Hepatocyte (in vitro differentiated cells): ENCODE data around the gene MPST. TPM values are rescaled to one million over a fixed set of nuclear protein-coding genes. Genes with fewer than 3 reads are reported as not detected.

Experiments
- DNase-seq: peaks from one replicate; pipeline ENCODE4 v3.0.0-alpha.2; 2016; ENCODE audit warnings: low spot score
- H2AFZ ChIP-seq: fragments of 200-600 bp; sonication (generic); 2 replicates; pipeline ENCODE4 v1.6.0; 2016; ENCODE audit warnings: antibody characterized with exemption, mild to moderate bottlenecking
- H3K27ac ChIP-seq: fragments of 200-600 bp; sonication (generic); 2 replicates; pipeline ENCODE4 v1.5.1; 2016; ENCODE audit warnings: mild to moderate bottlenecking
- H3K27me3 ChIP-seq: fragments of 200-600 bp; sonication (generic); 2 replicates; pipeline ENCODE4 v1.6.1; 2016
- H3K36me3 ChIP-seq: fragments of 200-600 bp; sonication (generic); replicated peaks from 2 replicates; pipeline ENCODE4 v1.5.1; 2016; ENCODE audit warnings: low read depth; ENCODE audit not compliant: insufficient read depth
- H3K4me1 ChIP-seq: fragments of 200-600 bp; sonication (generic); 2 replicates; pipeline ENCODE4 v1.5.1; 2016; ENCODE audit warnings: mild to moderate bottlenecking, moderate library complexity; ENCODE audit not compliant: insufficient read depth
- H3K4me2 ChIP-seq: fragments of 200-600 bp; sonication (generic); 2 replicates; pipeline ENCODE4 v1.6.0; 2016
- H3K4me3 ChIP-seq: fragments of 200-600 bp; sonication (generic); 2 replicates; pipeline ENCODE4 v1.5.1; 2016; ENCODE audit warnings: mild to moderate bottlenecking
- H3K79me2 ChIP-seq: fragments of 200-600 bp; sonication (generic); 2 replicates; pipeline ENCODE4 v1.6.0; 2017; ENCODE audit warnings: mild to moderate bottlenecking
- H3K9me2 ChIP-seq: fragments of 200-600 bp; sonication (generic); replicated peaks from 2 replicates; pipeline ENCODE4 v1.6.0; 2017; ENCODE audit warnings: mild to moderate bottlenecking; ENCODE audit not compliant: insufficient read depth
- H3K9me3 ChIP-seq: fragments of 200-600 bp; sonication (generic); 2 replicates; pipeline ENCODE4 v1.5.1; 2016; ENCODE audit warnings: low read depth, mild to moderate bottlenecking
- H4K20me1 ChIP-seq: fragments of 200-600 bp; sonication (generic); 2 replicates; pipeline ENCODE4 v1.6.0; 2016; ENCODE audit warnings: mild to moderate bottlenecking; ENCODE audit not compliant: insufficient read depth, poor library complexity, severe bottlenecking
- EZH2 ChIP-seq: fragments of 200-600 bp; sonication (generic); IDR thresholded peaks from 2 replicates; pipeline ENCODE4 v1.6.1; 2016; ENCODE audit warnings: antibody characterized with exemption, mild to moderate bottlenecking, borderline replicate concordance
- EZH2phosphoT487 ChIP-seq: fragments of 200-600 bp; sonication (generic); IDR thresholded peaks from one replicate; pipeline ENCODE4 v1.6.1; 2018; ENCODE audit warnings: antibody characterized with exemption, mild to moderate bottlenecking, low read depth, moderate library complexity; ENCODE audit not compliant: unreplicated experiment, severe bottlenecking
- WGBS: methylation state at CpG from one replicate; pipeline ENCODE4 v1.1.6; 2016; ENCODE audit warnings: low lambda C conversion rate; ENCODE audit errors: missing lambda C conversion rate; 5-methylcytosine and 5-hydroxymethylcytosine counted together
- polyA plus RNA-seq: library from polyadenylated mRNA; unstranded; fragments of >200 nt; fragmentation: Nextera tagmentation; extraction: Ambion mirVana; gene quantifications from 2 replicates; pipeline ENCODE4 v1.2.1, GENCODE V29; 2016
- total RNA-seq: library from RNA; depleted of rRNA; stranded (reverse); fragments of >200 nt; gene quantifications from 2 replicates; pipeline ENCODE4 v1.2.3, GENCODE V29; 2014
- TF ChIP-seq, protein P1 (sequence below): fragments of 200-600 bp; sonication (generic); IDR thresholded peaks from 2 replicates; pipeline ENCODE4 v1.5.1; 2016; ENCODE audit warnings: antibody characterized with exemption, mild to moderate bottlenecking; ENCODE audit not compliant: poor library complexity

MPST gene
- total and polyA plus RNA-seq, 2 experiments from 2014 or later = 136 to 193 TPM

DNA sequence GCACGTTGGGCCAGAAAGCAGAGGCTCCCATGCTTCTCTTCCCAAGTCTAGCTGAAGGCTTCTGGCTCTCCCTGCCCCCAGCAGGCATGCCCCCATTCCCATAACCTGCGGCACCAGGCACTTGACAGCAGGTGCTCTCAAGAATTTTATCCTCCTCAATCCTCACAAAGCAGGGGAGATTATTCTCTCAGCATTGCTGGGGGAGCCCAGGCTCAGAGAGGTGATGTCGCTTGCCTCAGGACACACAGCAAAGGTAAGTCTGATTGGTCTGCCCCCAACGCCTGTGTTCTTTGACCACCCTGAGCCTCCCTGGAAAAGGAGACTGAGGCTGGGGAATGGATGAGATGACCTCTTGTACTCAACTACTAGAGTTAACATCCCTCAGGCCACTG, 5.1 kb upstream of the MPST start:
- Histone ChIP-seq H3K79me2 (peaks cover 21% of the 10 kb centered on the region), H3K9me3 (no peaks in the 10 kb centered on the region), H3K36me3 (no peaks in the 10 kb centered on the region), H3K27ac (no peak overlapping the region), H3K27me3 (no peaks in the 10 kb centered on the region), H3K4me3 (no peak overlapping the region), H3K9me2 (no peaks in the 10 kb centered on the region), H3K4me1 (peaks cover 22% of the 10 kb centered on the region), H3K4me2 (peak overlapping the region; percentile 20), H4K20me1 (peaks cover 14% of the 10 kb centered on the region), H2AFZ (no peak overlapping the region)
- 87% methylated on average over 4 of the region's 4 CpGs for WGBS
- DNase-seq = no peak
- TF ChIP-seq, protein P1, sequence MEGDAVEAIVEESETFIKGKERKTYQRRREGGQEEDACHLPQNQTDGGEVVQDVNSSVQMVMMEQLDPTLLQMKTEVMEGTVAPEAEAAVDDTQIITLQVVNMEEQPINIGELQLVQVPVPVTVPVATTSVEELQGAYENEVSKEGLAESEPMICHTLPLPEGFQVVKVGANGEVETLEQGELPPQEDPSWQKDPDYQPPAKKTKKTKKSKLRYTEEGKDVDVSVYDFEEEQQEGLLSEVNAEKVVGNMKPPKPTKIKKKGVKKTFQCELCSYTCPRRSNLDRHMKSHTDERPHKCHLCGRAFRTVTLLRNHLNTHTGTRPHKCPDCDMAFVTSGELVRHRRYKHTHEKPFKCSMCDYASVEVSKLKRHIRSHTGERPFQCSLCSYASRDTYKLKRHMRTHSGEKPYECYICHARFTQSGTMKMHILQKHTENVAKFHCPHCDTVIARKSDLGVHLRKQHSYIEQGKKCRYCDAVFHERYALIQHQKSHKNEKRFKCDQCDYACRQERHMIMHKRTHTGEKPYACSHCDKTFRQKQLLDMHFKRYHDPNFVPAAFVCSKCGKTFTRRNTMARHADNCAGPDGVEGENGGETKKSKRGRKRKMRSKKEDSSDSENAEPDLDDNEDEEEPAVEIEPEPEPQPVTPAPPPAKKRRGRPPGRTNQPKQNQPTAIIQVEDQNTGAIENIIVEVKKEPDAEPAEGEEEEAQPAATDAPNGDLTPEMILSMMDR = no peak
- TF ChIP-seq EZH2phosphoT487 (no peak), EZH2 (no peak)

- Histone ChIP-seq H4K20me1 (peaks cover 14% of the 10 kb centered on the region), H3K4me3 (no peak overlapping the region), H3K4me2 (peak overlapping the region; percentile 20), H3K9me3 (no peaks in the 10 kb centered on the region), H3K27me3 (no peaks in the 10 kb centered on the region), H3K27ac (no peak overlapping the region), H3K79me2 (peaks cover 25% of the 10 kb centered on the region), H3K36me3 (no peaks in the 10 kb centered on the region), H3K9me2 (no peaks in the 10 kb centered on the region), H3K4me1 (peaks cover 22% of the 10 kb centered on the region), H2AFZ (no peak overlapping the region)
- WGBS = 69% methylated on average over 12 of the region's 12 CpGs
- TF ChIP-seq EZH2phosphoT487 (no peak), EZH2 (no peak)
- TF ChIP-seq, protein P1 = no peak
- no peak for DNase-seq
These were observed 4.5 kb upstream of the MPST start for GRCh38 chr22:37014835-37015586.

- H3K9me3 ChIP-seq = no peaks in the 10 kb centered on the region
- H3K27me3 ChIP-seq = no peaks in the 10 kb centered on the region
- no peak overlapping the region for H3K27ac ChIP-seq
- peaks cover 14% of the 10 kb centered on the region for H4K20me1 ChIP-seq
- H2AFZ ChIP-seq = no peak overlapping the region
- H3K4me1 ChIP-seq = peaks cover 24% of the 10 kb centered on the region
- H3K79me2 ChIP-seq = peaks cover 31% of the 10 kb centered on the region
- no peak for DNase-seq
- no peaks in the 10 kb centered on the region for H3K36me3 ChIP-seq
- TF ChIP-seq EZH2 (no peak), EZH2phosphoT487 (no peak)
- TF ChIP-seq, protein P1 = no peak
- 83% methylated on average over 4 of the region's 4 CpGs for WGBS
- no peak overlapping the region for H3K4me3 ChIP-seq
- H3K9me2 ChIP-seq = no peaks in the 10 kb centered on the region
- H3K4me2 ChIP-seq = no peak overlapping the region
These were observed 4.0 kb upstream of the MPST start for GRCh38 chr22:37015587-37015878.
